ENCODE measurements around the gene CD200R1L.
A peak's percentile ranks its signal among the peaks of the same experiment; 100 is the strongest.

The CD200R1L gene

DNA sequence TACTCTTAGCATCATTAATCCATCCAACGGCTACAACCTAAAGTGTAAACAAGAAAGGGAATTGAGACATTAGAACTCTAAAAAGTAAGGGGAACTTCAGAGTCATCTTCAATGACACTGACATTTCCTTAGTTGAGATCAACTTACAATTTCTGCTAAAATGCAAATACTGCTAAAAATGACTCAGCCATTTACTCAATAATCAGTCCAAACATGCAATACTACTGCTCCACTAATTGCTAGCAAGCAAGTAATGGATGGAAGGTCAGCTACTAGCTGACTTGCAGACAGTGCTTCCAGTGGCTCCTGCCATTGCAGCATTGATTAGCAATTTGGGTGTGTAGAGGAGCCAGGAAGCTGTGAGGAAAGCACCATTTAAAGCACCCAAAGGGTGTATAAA, 28.4 kb downstream of the CD200R1L start:
- DNase-seq: no peak

DNA sequence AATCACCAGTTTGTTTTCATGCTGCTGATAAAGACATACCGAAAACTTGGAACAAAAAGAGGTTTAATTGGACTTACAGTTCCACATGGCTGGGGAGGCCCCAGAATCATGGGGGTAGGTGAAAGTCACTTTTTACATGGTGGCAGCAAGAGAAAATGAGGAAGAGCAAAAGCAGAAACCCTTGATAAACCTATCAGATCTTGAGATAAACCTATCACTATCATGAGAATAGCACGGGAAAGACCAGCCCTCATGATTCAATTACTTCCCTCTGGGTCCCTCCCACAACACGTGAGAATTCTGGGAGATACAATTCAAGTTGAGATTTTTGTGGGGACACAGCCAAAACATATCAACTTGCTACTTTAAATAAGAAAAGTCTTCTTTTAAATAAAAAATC, 28.9 kb downstream of the CD200R1L start:
- DNase-seq: no peak

DNA sequence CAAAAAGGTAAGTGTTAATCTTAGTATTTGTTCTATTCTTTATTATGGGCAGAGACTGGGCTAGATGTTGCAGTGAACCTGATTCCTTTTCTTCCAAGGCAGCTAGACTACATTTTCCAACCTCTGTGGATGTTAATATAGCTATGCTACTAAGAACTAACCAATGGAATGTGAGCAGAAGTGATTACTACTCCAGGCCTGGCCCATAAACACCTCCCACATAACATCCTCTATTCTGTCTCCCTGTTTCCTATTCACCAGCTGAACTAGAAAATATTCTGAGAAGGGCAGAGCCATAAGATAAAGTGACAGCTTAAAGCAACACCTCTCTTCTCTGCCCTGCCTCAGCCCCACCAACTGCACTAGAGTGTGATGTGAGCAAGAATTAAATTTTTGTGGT, 29.4 kb downstream of the CD200R1L start:
- no peak for DNase-seq

DNA sequence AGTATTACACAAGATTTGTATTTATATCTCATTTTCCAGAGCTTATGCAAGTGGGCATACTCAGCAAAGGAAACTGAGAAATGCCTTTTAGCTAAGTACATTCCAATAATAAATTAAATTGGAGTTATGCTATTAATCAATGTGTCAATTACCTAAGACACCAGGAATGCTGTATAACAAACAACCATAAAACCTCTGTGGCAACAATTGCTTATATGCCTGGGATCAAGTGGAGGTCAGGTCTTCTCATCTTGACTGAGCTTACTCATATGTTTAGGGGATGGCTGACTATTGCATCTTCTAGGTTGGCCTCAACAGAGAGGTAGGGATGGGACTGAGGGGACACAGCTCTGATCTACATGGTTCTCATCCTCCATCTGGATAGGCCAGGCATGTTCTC, 30.7 kb downstream of the CD200R1L start:
- no peak for DNase-seq

DNA sequence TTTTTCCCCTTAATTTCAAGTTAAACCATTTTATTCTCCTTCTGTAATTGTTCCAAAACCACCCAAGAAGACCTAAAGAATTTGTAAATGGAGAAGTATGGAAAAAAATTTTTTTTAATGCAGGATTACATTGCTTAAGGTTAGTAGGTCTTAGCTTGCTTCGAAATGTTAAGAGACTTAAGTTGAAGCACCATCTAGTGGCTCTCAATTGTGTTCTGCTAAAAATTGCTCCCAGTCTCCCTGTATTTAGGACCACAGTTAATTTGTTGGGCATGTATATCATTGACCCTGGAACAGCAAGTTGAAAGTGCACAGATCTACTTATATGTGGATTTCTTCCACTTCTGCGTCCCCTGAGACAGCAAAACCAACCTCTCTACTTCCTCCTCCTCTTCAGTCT, 32.4 kb downstream of the CD200R1L start:
- peak in 1 of 2 donors; percentile 34 for DNase-seq

DNA sequence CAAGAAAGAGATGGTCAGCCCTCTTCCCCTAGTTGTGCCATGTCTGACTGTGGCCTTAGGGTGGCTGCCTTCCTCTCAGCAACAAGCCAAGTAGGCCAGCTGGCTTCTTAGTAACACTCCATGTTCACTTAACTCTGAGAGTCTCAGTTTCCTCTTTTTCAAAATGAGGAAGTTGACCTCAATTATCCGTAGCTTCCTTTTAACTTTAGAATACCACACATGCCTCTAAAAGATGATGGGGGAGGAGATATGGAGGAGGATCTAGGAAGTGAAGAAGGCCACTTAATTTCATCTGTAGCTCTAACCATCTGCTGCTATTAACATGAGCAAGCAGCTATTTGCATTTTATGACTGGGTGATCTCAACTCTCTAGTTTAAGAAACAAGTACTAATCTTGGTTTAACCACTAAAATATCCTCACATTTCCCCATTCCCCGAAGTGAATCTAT, 32.9 kb downstream of the CD200R1L start:
- peak in 1 of 2 donors; percentile 64 for DNase-seq

DNA sequence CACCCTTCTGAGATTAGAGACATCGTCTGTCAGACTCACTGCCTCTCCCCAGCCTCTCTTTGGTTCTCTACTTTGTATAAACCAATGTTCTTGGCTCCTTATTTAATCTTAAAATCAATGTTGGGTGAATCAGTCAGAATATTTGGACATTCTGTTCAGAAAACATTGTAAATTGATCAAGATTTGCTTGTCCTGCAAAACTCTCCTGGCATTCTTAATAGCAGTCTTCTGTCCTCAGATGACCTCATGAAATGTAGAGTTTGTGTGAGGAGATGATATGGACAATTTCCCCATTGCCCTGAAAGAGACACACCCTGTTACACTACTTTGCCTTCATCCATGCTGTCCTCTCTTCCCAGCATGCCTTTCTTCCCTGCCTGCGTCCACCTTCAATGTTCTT, 33.6 kb downstream of the CD200R1L start:
- no peak for DNase-seq

DNA sequence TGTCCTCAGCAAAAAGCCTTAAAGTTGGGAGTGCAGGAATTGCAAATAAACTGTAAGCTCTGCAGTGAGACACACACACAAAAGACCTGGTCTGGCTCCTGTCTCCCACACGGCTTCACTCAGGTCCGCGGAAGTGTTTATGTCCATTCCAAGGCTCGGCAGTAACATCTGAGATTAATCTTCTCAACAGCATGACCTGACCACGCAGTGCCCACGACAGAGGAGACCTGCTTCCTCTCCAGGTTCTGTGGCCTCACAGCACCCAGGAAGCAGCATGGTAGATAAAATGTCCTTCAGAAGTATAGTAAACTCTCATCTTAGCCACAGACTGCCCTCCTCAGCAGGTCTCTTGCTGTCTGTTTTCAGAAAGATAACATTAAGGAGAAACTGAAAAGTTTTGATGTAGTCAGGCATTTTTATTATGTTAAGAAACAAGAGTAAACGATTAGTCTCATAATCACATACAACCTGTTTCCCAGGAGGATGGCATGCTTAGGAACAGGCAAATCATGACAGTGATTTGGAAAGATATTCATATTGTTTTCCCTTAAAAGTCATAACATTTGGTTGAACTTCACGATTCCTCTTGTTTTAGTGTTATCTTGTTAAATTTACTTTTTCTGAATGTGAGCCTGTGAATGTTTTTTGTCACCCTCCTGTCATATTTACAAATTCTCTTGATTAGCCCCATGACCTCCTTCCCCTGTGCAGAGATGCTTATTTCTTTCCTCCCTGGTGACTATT, 34.6 kb downstream of the CD200R1L start:
- no peak for DNase-seq

DNA sequence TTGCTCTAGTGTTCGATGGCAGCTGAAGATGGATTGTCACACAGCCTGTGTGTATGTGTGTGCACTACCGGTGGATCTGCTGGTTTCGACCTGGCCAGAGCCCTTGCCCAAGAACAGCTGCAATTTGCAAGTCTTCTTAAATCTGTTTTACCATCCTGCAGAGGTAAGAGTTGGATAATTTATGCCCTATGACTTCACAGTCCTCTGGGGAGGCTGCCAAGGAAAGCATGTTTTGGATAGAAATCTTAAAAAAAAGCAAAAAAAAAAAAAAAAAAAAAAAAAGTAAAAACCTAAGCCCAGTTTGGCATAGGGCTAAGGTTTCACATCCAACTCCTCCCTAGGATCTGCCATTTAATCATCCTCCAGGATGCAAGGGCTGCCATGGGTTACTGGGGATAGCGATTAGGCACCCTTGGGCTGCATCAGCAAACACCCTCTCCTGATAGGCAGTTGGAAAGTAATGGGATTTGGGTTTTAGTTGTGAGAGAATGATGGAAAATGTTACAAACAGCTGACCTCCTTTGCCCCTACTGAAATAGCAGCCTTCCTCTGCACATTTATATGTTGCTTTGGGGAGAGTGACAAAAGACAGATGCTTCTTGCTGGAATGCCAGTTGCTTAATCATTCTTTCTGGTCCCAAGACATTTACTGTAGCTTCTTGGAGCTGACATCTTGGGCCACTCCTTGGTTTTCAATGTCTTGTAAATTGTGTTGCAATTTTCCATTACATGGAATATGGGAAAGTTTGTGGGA, 35.4 kb downstream of the CD200R1L start:
- DNase-seq: no peak

DNA sequence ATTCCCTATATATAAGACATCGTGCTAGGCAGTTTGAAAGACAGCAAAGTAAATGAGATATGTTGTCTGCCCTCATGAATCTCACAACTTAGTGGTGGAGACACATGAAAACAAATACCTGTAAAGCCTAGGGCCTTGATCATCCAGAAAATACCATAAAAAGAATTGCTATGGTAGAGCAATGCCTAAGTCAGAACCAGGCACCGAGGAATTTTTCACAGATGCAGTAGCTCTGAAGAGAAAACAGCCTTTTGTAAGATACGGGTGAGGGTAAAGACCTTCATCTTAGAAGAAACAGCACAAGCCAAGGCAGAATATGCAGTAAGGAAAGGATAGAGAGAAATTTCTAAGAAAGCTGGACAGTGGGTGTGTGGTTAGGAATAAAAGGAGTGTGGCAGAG, 36.1 kb downstream of the CD200R1L start:
- no peak for DNase-seq

DNA sequence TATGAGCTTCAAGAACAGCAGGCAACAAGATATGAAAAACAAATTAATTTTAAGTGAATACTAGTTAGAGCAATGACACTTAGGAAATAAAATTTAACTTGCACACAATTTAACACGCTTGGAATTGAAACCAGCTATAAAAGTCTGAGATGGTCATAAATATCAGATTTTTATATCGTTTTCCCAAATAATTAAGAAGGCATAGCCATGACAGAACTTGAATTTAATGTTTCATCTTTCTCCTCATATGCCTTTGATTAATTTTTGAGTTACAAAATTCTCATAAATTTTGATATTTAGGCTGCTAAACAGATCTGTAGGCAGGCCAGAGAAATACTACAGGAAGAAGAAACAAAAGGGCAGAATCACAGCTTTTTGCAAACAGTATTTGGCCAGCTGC, 38.5 kb downstream of the CD200R1L start:
- no peak for DNase-seq

DNA sequence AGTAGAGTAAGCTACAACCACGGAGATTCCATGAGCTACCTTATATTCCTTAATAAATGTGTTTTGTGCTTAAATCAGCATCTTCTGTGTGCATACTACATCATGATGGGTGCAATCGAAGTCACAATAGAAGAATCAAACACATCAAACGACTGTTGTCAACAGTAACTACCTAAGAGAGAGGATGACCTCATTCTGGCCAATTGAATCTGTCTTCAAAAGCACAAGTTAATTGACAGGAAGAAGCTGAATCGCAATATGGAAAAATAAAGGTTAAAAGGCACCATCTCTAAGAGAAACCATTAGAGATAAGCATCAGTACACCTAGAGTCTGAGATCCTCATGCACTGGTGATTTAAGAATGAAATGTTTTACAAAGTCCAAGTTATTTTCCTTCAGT, 39.0 kb downstream of the CD200R1L start:
- no peak for DNase-seq

DNA sequence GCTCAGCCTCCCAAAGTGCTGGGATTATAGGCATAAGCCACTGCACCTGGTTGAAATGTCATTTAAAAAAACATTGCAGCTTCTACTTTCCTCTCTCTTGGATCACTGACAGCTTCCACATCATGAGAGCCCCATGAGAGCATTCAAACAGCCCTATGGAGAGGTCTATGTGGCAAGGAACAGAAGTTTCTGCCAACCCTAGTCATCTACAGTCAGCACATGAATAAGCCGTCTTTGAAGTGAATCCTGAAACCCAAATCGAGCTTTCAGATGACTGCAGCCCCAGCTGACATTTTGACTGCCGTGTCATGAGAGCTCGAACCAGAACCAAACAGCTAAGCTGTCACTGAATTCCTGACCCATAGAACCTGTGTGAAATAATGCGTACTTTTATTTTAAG, 39.8 kb downstream of the CD200R1L start:
- no peak for DNase-seq

DNA sequence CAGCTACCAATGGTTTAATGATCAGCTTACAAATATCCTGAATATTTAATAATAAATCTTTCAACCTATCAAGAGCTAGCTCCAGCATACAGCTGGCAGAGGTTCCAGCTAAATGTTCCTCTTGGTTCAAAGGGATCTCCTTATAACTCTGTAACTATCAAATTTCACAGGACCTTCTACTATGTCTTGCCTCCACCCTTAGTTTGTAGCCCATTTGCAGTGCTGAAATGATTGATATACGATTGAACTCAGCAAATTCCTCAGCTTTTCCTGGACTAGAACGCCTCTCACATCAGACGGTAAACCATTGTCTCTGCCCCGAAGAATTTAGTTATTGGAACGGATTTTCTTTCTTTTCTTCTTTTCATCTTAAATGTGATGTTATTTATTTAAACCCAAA, 41.5 kb downstream of the CD200R1L start:
- no peak for DNase-seq

DNA sequence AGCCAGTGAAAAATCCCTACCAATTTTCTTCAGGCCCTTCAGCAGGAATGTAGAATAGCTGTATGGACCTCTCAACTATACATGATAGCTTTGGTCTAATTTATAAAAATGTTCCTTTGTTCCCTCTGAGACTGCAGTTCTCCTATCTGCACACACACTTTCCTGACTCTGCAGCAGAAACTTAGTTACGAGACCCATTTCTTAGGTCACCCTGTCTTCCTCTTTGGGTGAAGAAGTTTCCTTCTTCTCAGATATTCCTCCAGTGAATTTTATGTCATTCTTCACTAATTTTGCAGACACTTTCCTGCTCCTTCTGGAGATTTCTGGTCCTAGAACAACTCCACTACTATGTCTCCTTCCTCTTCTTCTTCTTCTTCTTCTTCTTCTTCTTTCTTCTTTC, 42.6 kb downstream of the CD200R1L start:
- no peak for DNase-seq

DNA sequence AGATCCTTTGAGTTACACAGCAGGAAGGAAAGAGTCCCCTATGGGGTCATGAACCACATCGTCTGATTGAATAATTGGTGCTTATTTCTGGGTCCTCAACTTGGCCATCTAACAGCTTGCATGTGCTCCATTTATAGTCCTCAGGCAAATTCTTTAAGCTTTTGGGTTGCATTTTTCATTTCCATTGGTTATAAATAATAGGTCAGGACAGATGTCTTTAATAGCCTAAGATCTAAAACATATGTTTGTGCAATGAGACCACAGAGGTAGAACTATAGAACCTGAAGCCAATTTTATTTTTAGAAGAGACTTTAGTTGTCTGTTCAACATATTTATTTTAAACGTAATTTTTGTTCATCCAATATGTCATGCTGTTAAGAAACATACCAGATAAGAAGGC, 43.2 kb downstream of the CD200R1L start:
- DNase-seq: no peak

DNA sequence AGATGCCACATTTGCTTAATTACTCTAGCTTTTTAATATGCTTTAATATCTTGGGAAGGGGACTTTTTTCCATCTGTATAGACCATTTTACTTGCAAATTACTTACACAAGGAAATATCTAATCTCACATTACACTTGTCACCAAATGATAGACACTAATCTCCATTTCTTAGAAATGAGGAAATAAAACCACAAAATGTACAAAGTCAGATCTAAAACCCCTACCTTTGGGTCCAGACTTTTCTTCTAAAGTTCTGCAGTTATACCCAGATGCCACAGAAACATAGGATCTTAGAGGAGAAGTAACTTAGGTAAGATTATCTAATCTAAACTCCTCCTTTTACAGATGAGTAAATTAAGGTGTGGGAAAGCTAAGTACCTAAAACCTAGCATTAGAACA, 44.3 kb downstream of the CD200R1L start:
- DNase-seq: no peak

DNA sequence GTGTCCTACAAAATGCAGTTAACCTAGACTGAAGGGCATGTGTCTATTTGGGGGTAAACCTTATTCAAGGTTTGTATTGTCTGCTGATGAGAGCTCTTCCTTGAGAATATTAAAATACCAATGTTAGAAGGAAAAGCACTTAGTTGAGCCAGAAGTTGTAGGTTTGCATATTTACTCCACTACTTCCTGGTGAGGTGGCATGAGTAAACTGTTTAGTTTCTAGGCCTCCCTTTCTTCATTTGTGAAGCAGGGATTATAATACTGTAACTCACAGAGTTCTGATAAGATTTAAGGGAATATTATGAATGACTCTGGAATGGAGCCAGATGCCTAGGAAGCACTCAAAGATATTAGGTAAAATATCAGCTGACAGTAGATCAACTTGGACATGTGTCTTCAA, 46.7 kb downstream of the CD200R1L start:
- DNase-seq: no peak

DNA sequence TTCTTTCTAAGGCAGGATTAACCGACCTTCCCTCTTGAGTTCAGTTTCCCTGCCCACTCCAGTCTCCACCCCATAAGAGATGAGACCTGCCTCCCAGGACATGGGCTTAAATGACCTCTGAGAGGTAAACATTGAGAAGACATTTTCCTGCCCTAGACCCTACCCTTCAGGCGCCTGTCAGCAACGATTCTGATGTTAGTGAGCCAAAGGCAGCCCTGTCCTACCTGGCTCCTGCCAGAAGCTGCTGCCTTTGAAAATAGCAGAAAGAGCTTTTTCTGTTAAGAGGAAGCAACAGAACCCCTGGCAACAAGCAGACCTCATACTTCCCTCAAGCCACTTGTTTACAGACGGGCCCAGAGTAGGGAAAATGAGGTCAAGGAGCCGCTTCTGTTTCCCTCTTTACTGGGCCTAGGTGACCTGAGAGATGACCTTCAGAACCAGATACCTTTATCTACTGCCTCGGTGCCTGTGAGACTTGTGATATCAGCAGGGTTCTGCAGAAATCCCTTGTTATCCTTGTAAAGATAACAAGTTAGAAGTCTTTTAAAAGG, 52.0 kb downstream of the CD200R1L start:
- DNase-seq: peak; percentile 7 to 18

DNA sequence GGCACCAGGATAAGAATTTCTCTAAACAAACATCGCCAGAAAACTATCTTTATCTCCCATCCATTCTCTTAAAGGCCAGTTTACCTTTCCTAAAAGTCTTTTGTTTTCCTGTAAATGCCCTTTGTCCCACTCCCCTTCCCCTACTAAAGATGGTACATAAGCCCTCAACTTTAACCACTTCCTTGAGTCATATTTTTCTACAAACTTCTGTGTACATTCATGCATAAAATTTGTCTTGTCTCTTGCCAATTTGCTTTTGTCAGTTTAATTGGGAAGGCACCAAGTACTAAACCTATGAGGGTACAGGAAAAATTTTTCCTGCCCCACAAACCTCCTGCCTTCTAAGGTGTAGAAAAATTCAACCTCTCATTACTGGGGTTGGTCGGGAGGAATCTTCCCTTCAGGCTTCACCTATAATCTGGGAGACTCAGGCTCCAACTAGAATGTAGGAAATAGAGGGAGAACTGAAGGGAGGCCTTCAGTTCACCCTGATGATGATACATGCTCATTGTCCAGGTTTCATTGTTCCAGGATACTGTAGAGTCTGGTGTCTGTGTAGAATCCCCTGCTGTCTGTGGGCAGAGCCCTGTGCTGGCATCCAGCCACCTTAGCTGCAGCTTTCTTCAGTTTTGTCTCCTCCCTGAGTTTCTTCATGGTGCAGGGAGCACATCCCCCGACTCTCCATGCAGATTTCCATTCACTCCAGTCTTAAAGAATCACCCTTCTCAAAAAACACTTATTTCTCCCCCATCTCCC, 53.2 kb downstream of the CD200R1L start:
- no peak for DNase-seq

DNA sequence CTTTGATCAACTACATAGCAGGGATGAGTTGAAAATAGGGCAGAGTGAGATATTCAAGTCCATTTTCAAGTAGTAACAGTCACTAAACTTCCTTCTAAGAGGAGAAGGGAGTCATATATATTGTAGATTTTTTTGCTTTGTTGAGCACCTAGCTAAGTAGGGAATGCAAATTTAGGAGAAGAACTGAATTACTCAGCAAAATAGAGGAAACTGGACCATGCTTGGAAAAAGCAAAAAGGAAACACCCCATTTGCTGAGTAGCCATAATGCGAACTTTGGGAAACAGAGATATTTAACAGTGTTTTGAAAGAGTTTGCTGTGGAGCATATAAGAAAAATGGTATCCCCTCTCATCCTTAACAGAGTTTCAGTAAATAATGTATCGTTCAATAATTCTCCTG, 54.9 kb downstream of the CD200R1L start:
- no peak for DNase-seq

DNA sequence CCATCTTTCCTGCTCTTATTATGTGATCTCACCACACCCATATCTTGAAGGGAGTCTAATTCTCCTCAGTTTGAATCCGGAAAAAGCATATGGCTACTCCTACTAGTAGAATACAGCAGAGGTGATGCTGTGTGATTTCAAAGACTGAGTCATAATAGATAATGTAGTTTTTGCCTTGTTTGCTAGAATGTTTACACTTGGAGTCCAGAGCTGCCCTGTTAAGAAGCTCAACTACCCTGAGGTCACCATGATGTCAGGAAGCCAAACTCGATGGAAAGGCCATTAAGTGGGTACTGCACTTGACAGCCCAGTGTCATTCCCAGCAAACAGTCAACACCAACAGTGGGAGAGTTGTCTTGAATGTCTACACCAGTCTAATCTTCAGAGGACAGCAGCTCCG, 56.9 kb downstream of the CD200R1L start:
- DNase-seq: no peak

DNA sequence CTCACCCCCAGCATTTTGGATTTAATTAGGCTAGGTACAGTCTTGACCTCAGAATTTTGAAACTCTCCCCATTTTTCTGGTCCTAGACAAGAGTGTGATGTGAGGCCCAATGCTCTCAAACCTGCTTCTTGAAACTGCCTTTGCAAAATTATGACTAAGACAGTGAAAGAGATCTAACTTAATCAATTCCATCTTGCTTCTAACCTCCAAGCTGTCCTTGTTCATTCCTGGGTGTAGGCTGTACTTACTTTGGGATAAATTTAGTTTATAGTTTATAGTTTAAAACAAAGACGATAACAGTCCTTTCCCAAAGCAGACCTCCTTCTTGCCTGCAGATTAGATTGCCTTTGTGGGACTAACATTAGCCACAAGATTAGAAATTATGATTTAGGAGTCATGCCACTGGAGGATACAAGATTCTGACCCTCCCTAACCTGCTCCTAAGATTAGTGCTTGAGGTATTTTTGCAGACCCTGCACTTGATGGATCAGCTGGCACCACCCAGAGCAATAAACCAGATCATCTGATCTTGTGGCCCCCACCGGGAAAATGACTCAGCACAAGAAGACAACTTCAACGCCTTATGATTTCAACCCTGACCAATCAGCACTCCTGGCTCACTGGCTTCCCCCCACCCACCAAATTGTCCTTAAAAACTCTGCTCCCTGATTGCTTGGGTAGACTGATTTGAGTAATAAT, 59.6 kb downstream of the CD200R1L start:
- DNase-seq: no peak

Measured in CD4-positive, alpha-beta T cell treated with Interleukin-1 beta for 1 hour (primary cell).